HG03342 (cell line): ENCODE results near the gene TMOD1.
A peak's percentile ranks its signal among the peaks of the same experiment; 100 is the strongest.
"Not testable (repeated sequence)": the region's sequence is repeated elsewhere in the genome, so short reads cannot be mapped to it uniquely, and the experiment has no call there.

Source experiments
- ATAC-seq: cut with Tn5 transposase; IDR thresholded peaks from one replicate; pipeline ENCODE4 v1.9.1; 2021; ENCODE audit warnings: mild to moderate bottlenecking, moderate library complexity; ENCODE audit not compliant: unreplicated experiment

The TMOD1 gene

DNA sequence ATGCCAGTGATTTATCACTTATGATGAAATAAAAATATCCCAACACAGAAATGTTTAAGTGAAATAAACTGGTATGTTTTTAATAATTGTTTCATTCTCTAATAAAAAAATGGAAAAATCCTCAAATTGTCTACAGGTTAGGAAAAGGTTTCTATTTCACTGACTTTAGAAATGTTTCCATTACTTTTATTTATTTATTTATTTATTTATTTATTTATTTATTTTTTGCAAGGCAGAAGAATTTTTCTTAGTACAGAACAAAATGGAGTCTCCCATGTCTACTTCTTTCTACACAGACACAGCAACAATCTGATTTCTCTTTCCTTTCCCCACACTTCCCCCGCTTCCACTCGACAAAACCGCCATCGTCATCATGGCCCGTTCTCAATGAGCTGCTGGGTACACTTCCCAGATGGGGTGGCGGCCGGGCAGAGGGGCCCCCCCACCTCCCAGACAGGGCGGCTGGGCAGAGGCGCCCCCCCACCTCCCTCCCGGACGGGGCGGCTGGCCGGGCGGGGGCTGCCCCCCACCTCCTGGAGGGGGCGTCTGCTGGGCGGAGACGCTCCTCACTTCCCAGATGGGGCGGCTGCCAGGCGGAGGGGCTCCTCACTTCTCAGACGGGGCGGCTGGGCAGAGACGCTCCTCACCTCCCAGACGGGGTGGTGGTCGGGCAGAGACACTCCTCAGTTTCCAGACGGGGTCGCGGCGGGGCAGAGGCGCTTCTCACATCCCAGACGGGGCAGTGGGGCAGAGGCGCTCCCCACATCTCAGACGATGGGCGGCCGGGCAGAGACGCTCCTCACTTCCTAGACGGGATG lies 3.7 kb upstream of the TMOD1 start:
- ATAC-seq, result not testable (repeated sequence)

GRCh38 chr9:97498846-97499245 lies 2.6 kb upstream of the TMOD1 start:
- not testable (repeated sequence) for ATAC-seq

DNA sequence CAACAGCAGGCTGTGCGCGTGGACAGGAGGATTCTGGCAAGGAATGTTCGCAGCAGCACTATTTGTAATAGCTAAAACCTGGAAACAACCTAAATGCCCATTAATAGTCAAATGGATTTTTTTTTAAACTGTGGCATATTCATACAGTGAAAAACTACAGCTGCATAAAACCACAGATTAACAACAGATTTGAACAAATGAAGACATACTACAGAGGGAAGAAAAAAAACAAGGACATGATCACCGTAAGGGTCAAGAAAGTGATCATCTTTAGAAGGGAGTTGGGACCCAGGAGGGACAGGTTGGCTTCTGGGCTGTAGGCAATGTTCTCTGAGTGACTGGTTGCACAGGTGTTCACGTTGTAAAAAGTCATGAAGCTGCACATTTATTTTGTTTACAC lies 1.2 kb upstream of the TMOD1 start:
- no peak for ATAC-seq

GRCh38 chr9:97500765-97501176 lies 695 bp upstream of the TMOD1 start:
- ATAC-seq, result no peak

DNA sequence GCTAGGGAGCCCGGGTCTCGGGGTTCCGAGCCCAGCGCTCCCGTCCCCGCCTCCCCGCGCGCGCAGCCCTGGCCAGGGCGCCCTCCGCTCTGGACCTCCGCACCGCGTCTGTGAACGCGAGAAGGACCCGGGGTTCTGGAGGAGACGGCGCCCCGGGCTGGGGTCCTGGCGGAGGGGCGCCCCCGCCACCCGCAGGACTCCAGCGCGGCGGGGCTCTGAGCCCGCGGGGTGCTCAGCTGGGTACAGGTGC lies 431 bp downstream of the TMOD1 start:
- ATAC-seq, result peak; percentile 32

DNA sequence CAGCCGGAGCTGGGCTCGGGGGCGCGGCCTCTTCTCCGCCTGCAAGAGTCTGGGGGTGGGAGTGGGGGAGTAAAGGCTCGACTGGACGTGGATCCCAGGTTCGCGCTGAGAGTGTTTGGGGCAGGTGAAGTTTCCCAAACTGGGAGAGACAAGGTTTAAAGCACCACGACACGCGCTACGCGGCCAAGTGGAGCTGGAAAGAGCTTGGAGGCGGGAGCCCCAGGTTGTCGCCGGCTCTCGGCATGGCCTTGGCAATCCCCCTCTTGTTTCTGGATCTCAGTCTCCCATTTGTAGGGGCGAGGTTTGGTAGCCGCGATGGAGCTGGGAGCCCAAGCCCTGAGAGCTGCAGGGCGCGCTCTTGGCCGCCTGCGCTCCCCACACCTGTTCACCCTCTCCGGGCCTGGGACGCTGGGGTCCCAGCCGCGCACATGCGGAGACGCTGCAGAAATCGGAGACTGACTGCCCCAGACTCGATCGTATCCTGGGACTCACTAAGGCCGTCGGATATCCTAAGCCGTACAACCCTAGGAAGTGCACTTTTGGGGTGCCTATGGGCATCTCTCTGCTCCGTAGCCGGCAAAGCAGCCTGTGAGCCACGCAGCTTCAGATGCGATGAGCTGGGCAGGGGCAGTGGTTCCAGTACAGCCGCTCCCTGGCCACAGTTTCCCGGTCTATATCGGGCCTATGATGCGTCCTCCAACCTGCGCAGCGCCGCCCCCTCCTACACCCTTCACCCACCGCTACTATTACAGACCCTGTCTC lies 937 bp downstream of the TMOD1 start:
- no peak for ATAC-seq

DNA sequence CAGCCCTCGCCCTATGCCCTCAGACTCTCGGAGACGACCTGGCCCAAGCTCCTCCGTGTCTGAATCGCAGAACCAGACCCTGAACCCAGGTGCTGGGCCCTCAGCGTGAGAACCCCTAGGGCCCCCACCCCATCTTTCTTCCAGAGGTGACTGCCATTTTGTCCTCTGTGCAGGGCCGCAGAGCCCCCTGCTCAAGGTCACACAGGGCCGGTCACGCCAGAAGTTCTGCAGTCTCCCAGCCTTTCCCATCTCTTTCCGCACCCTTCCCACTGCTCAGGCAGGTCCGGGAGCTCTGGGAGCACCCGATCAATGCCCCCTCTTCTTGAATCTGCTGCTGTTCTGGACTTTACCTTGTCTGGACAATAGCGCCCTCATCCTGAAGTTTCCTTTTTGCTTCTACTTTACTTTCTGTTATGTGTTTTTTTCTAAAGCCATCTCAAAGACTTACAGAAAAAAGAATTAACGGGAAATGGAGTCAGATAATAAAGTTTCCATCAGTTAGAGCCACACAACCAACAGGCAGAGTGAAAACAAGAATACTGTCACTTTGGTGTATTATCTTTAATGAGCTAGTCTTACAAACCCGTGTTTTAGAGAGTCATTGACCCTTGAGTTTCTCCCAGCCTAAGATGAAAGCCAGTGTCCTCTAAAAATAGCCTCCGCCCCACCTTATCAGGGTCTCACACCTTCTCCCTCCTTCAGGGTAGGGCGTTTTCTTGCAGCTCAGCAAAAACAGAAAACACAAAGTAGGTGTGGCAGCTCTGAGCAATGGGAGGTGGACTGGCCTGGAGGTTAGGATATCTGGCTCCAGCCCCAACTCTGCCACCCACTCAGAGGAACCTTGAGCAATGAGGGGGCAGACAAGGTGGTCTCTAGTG lies 1.8 kb downstream of the TMOD1 start:
- ATAC-seq, result no peak

DNA sequence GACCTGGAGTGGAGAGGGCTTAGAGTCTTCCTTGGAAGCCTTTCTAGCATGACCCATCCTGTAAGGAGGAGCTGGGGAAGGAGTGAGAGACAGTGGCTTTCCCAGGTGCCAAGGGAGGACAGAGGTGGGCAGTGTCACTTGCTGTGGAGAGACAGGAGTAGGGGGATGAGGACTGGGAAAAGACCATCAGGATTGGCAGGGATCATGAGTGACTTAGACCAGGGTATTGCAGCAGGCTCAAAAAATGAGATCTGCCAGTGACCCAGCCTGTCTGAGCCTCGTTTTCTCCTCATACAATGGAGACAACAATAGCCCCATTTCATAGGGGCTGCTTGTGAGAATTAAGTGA lies 2.4 kb downstream of the TMOD1 start:
- ATAC-seq, result no peak

DNA sequence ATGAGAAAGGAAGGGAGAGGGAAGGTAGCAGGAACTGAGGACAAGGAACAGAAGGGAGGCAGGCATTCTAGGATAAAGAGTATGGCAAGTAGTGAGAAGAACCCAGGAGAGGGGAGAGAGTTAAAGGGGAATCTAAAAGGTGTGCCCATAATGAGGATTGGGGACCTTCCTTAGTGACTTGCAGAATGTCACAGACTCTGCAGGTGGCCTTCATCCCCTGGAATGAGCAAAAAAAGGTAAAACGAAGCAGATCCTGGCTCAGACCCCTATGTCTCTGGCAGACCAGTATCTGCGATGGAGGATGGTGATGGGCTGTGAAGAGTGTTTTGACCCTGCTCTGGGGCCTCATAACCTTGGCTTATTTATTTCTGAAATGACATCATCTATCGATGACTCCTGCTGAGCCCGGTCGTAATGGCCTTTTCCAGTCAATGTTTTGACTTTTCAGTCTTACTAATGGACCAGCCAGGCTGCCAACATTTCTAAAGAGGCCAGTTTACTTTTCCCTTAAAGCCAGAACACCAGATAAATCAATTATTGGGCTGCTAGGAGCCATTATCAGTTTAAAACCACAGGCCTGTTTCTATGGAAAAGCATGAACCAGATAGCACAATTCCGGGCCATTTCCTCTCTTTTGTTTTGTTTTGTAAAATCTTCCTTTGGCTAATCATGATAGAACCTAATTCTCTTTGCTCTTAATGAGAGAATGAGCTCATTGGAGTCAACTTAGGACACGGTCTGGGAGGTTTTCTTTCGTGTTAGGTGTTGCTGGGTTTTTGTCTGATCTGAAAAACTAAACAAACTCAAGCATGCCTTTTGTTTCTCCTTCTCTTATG lies 3.1 kb downstream of the TMOD1 start:
- no peak for ATAC-seq

GRCh38 chr9:97505845-97506244 lies 4.4 kb downstream of the TMOD1 start:
- ATAC-seq, result no peak

GRCh38 chr9:97506306-97506705 lies 4.8 kb downstream of the TMOD1 start:
- ATAC-seq, result no peak

DNA sequence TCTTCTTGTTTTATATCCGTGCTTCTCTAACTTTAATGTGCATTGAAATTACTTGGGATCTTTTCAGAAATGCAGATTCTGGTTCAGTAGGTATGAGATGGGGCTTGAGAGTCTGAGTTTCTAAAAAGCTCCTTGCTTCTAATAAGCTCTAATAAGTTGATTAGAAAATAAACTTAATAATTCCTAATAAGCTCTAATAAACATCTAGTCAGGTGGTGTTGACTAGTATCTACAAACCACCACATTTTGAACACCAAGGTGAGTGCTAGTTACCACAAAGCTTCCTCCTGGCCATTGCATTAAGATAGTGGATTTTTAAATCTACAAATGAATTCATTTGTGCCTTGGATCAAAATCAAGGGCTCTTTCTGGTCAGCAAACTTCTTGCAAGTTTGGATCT lies 5.3 kb downstream of the TMOD1 start:
- ATAC-seq, result no peak

DNA sequence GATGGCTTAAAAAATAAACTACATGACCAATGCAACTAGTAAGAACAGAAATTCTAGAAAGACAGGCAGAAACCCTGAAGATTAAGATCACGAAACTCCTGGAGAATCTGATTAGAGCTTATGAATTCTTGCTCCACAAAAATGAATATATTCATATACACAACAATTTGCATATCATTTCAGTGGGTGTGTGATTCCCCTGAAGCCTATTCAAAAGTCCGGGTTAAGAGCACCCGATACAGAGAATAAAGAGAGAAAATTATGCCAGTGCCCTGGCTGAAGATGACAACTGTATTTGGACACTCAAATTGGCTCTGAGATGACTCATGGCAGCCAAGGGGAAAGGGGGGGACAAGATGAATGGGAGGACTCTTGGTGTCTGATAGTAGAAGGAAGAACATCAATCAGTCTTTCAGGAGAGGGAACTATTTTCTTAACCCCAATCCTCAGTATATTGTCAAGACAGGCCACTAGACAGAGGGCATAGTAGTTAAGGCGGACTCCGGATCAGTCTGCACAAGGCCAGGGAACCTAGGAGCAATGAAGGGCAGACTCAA lies 6.0 kb downstream of the TMOD1 start:
- ATAC-seq, result no peak

- no peak for ATAC-seq
Measured at GRCh38 chr9:97508852-97509251, 7.4 kb downstream of the TMOD1 start.

DNA sequence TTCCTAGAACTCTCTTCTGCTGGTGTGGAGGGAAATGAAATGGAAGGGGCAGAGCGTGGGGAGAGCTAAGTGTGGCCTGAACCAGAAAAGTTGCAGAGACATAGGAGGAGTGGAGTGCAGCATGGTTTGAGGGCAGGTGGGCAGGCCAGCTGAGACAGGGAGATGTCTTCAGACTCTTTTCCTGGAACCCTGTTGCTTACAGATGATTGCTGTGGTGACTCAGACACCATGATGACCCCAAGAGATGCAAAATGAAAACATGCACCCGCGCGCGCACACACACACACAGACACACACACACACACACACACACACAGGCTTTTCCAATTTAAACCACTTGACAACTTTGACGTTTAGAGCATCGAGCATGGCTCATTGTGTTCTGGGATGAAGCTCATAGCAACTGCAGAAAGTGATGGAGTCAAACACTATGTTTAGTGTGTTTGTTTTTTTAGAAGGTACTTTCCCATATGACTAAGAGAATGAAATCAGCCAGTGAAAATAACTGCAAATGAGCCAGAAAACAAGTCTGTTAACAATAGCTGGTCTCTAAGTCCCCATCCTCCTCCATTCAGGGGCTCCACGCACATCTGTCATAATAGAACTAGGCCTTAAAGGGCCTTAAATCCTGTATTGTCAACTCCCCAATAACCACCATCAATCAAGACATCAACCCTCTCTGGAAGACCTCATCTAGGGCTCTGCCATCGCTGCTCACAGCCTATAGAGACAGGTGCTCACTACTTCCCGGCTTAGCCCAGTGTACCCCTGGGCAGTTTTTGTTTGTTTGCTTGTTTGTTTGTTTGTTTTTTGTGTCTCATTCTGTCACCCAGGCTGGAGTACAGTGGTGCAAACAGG lies 9.6 kb downstream of the TMOD1 start:
- peak; percentile 62 for ATAC-seq

- ATAC-seq, result no peak
Measured at GRCh38 chr9:97511655-97512427, 10.4 kb downstream of the TMOD1 start.

- ATAC-seq, result no peak
Measured at GRCh38 chr9:97512966-97513560, 11.6 kb downstream of the TMOD1 start.

DNA sequence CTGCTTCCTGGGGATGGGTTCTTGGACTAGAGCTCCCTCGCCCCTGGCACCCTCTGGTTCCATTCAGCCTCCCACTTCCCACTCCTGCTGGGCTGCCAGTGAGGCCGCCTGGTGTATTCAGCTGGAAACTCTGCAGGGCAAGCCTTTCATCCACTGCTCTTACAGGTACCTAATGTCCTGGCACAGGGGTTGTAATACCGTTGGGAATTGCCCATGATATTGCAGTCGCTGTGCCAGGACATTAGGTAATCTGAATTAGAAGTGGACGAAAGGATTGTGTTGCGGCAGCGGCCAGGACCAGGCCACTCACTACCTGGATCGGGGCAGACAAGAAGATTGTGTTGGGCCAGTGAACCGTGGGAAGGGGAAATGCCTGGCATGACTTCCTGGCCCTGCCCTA lies 13.1 kb downstream of the TMOD1 start:
- no peak for ATAC-seq
